Measurements from ENCODE around the gene MTNR1B.

The MTNR1B gene

DNA sequence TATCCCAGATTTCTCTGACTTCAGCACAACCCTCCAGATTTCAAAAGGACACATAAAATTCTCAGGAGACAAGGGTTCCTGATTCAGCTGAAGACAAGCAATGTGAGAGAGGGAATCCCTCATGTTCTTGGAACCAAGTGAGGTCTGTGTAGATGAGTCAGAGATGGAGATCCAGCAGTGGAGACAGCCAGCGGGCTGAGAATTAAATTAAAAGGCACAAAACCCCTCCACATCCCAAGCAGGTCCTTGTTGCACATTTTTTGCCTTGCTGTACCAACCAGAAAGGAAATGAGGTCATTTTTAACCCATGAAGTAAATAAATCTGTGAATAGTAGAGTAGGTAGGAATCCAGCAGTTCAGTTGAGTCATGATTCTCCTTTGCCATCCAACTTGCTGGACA is 9.7 kb downstream of the MTNR1B start:
- no peak for DNase-seq (ENCODE audit: low spot score)
- in situ Hi-C loops (cut with MboI; ENCODE audit: low pct_unique_long_range_greater_than_20kb, low sequenced_read_pairs, unreplicated experiment): no loop called here
- TF ChIP-seq, protein P1, sequence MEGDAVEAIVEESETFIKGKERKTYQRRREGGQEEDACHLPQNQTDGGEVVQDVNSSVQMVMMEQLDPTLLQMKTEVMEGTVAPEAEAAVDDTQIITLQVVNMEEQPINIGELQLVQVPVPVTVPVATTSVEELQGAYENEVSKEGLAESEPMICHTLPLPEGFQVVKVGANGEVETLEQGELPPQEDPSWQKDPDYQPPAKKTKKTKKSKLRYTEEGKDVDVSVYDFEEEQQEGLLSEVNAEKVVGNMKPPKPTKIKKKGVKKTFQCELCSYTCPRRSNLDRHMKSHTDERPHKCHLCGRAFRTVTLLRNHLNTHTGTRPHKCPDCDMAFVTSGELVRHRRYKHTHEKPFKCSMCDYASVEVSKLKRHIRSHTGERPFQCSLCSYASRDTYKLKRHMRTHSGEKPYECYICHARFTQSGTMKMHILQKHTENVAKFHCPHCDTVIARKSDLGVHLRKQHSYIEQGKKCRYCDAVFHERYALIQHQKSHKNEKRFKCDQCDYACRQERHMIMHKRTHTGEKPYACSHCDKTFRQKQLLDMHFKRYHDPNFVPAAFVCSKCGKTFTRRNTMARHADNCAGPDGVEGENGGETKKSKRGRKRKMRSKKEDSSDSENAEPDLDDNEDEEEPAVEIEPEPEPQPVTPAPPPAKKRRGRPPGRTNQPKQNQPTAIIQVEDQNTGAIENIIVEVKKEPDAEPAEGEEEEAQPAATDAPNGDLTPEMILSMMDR (IDR thresholded peaks at IDR 0.05; ENCODE audit: extremely low read depth, insufficient read depth, missing control alignments): no peak

DNA sequence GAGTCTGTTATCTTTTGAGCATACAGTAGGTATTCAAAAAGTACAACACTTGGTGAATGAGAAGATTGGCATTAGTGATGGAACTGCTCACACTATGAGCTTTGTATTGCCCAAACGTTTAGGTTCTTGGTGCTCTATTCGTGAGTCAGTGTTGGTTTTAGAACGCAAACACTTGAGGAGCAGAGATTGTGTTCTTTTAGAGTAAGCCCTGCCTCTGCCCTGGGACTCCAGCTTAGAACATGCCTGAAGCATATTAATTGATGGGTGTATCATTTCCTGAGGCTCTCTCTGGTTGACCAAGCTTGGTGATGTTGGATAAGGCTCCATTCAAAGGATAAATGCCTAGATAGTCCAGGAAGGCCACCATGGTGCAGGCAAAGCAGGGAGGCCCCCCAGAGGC is 10.9 kb downstream of the MTNR1B start:
- in situ Hi-C loops (cut with MboI; ENCODE audit: low pct_unique_long_range_greater_than_20kb, low sequenced_read_pairs, unreplicated experiment): no loop called here
- no peak for DNase-seq (ENCODE audit: low spot score)
- TF ChIP-seq, protein P1 (IDR thresholded peaks at IDR 0.05; ENCODE audit: extremely low read depth, insufficient read depth, missing control alignments): no peak

DNA sequence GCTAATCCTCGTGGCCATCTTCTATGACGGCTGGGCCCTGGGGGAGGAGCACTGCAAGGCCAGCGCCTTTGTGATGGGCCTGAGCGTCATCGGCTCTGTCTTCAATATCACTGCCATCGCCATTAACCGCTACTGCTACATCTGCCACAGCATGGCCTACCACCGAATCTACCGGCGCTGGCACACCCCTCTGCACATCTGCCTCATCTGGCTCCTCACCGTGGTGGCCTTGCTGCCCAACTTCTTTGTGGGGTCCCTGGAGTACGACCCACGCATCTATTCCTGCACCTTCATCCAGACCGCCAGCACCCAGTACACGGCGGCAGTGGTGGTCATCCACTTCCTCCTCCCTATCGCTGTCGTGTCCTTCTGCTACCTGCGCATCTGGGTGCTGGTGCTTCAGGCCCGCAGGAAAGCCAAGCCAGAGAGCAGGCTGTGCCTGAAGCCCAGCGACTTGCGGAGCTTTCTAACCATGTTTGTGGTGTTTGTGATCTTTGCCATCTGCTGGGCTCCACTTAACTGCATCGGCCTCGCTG is 12.1 kb downstream of the MTNR1B start:
- TF ChIP-seq, protein P1 (IDR thresholded peaks at IDR 0.05; ENCODE audit: extremely low read depth, insufficient read depth, missing control alignments): no peak
- no peak for DNase-seq (ENCODE audit: low spot score)
- in situ Hi-C loops (cut with MboI; ENCODE audit: low pct_unique_long_range_greater_than_20kb, low sequenced_read_pairs, unreplicated experiment): no loop called here

DNA sequence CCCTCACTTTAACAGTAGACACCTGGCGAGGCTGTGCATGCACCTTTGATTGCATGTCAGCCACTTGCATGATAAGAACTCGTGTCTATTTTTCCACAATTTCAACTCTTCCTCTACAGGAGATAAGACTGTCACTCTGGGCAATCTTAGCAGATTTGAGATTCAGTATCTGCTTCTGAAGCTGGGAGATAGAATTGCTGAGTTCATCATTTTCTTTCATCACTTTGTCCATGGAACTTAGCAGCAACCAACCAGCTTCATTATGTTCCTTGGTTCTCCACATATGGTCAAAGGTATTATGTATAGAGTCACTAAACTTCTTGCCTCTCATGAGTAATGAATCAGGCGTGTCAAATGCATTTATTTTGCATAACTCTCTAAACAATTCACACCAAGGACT is 17.1 kb downstream of the MTNR1B start:
- in situ Hi-C loops (cut with MboI; ENCODE audit: low pct_unique_long_range_greater_than_20kb, low sequenced_read_pairs, unreplicated experiment): no loop called here
- DNase-seq (ENCODE audit: low spot score): no peak
- TF ChIP-seq, protein P1 (IDR thresholded peaks at IDR 0.05; ENCODE audit: extremely low read depth, insufficient read depth, missing control alignments): no peak

DNA sequence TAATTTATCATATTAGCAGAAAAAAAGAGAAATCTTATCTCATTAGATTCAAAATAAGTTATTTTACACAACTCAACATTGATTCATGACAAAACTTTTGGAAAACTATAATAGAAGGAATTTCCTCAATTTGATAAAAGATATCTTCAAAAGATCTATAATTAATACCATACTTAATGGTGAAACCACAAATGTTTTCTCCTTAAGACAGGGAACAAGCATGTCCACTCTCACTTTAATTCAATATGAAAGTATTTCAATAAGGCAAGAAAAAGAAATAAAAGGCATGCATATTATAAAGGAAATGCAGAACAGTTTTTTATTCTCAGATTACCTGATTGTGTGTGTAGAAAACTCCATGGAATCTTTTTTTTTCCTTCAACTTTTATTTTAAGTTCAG is 23.6 kb downstream of the MTNR1B start:
- TF ChIP-seq, protein P1 (IDR thresholded peaks at IDR 0.05; ENCODE audit: extremely low read depth, insufficient read depth, missing control alignments): no peak
- in situ Hi-C loops (cut with MboI; ENCODE audit: low pct_unique_long_range_greater_than_20kb, low sequenced_read_pairs, unreplicated experiment): no loop called here
- DNase-seq (ENCODE audit: low spot score): no peak

DNA sequence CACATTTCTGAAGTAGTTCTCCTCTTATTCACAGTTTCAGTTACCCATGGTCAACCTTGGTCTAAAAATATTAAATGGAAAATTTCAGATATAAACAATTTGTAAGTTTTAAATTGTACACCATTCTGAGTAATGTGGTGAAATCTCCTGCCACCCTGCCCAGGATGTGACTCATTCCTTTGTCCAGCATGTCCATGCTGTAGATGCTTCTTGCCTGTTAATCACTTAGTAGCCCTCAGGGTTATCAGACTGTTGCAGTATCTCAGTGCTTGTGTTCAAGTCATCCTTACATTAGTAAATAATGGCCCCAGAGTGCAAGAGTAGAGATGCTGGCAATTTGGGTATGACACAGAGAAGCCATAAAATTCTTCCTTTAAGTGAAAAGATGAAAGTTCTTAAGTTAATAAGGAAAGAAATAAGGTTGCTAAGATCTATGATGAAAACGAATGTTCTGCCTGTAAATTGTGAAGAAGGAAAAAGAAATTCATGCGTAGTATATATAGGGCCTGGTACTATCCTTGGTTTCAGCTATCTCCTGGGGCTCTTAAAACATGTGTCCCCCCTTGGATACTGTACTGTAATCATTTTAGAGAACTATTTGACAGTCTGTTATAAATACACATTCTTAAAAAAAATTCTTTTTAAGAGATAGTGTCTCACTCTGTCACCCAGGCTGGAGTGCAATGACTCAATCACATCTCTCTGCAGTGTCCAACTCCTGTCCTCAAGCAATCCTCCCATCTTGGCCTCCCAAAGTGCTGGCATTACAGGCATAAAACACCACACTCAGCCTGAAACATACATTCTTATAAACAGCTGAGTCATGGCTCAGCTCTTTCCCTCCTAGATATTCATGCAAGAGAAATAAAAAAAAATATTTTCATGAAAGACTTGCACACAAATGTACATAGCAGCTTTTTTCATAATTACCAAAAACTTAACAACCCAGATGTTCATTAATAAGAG is 31.3 kb downstream of the MTNR1B start:
- no peak for DNase-seq (ENCODE audit: low spot score)
- in situ Hi-C loops (cut with MboI; ENCODE audit: low pct_unique_long_range_greater_than_20kb, low sequenced_read_pairs, unreplicated experiment): no loop called here
- TF ChIP-seq, protein P1 (IDR thresholded peaks at IDR 0.05; ENCODE audit: extremely low read depth, insufficient read depth, missing control alignments): no peak

All from GM13977 (cell line).